Natural killer cell treated with Interleukin-12 subunit alpha and Interleukin-12 subunit beta and Interleukin-15 and Interleukin-18, amount 100 ng/mL, for 72 hours (primary cell): Measurements from ENCODE around the gene UBXN6. TPM values are rescaled to one million over a fixed set of nuclear protein-coding genes. Genes with fewer than 3 reads are reported as not detected.

ENCODE experiments used
- ATAC-seq, 2 donors: fragments of 150-1000 bp; cut with Tn5 transposase in 1 of 2; sonication (Bioruptor Pico), chemical (Tn5 transposase) in 1 of 2; 2 replicates each; pipeline ENCODE4 v1.10.0; 2021
- DNase-seq: peaks from one replicate; pipeline ENCODE4 v3.0.0; 2022; ENCODE audit warnings: low spot score
- H3K27ac Mint-ChIP-seq, 2 donors: 1 replicate in 1 of 2; 2 replicates in 1 of 2; pipeline ENCODE4 v1.8.0; 2022; ENCODE audit warnings: mixed read lengths in 2 of 2, mild to moderate bottlenecking in 1 of 2, moderate library complexity in 1 of 2
- H3K27me3 Mint-ChIP-seq, 2 donors: 1 replicate in 1 of 2; 2 replicates in 1 of 2; pipeline ENCODE4 v1.8.0; 2022; ENCODE audit warnings: mixed read lengths in 2 of 2
- H3K36me3 Mint-ChIP-seq: one replicate; pipeline ENCODE4 v1.8.0; 2022; ENCODE audit warnings: mixed read lengths
- H3K4me1 Mint-ChIP-seq, 2 donors: 1 replicate in 1 of 2; 2 replicates in 1 of 2; pipeline ENCODE4 v1.8.0; 2022; ENCODE audit warnings: low read depth in 2 of 2, mixed read lengths in 2 of 2, mild to moderate bottlenecking in 1 of 2
- H3K4me3 Mint-ChIP-seq: one replicate; pipeline ENCODE4 v1.8.0; 2022; ENCODE audit warnings: mixed read lengths
- H3K9me3 Mint-ChIP-seq: 2 replicates; pipeline ENCODE4 v1.8.0; 2022; ENCODE audit warnings: mixed read lengths
- total RNA-seq, 2 donors: library from RNA; stranded (reverse); gene quantifications; one replicate each; pipeline ENCODE4 v1.2.3, GENCODE V29; 2022

The UBXN6 gene
- total RNA-seq, 2 donors from 2014 or later = 56.9 to 63.9 TPM

- Mint-ChIP-seq H3K36me3 (no peaks in the 10 kb centered on the region), H3K9me3 (no peaks in the 10 kb centered on the region), H3K4me1 (no peaks in the 10 kb centered on the region), H3K27me3 (no peaks in the 10 kb centered on the region), H3K27ac (no peak overlapping the region), H3K4me3 (no peak overlapping the region)
- ATAC-seq (no peak), DNase-seq (no peak)
These were observed 42.3 kb upstream of the UBXN6 start for GRCh38 chr19:4499855-4500254.

GRCh38 chr19:4499318-4499717, 41.7 kb upstream of the UBXN6 start:
- no peaks in the 10 kb centered on the region for H3K9me3 Mint-ChIP-seq
- DNase-seq (no peak), ATAC-seq (no peak)
- no peaks in the 10 kb centered on the region for H3K27me3 Mint-ChIP-seq
- H3K4me1 Mint-ChIP-seq = no peaks in the 10 kb centered on the region
- H3K27ac Mint-ChIP-seq = no peak overlapping the region
- no peaks in the 10 kb centered on the region for H3K36me3 Mint-ChIP-seq
- no peak overlapping the region for H3K4me3 Mint-ChIP-seq

- no peaks in the 10 kb centered on the region for H3K27me3 Mint-ChIP-seq
- no peak for ATAC-seq
- no peaks in the 10 kb centered on the region for H3K36me3 Mint-ChIP-seq
- H3K9me3 Mint-ChIP-seq = no peaks in the 10 kb centered on the region
- H3K4me1 Mint-ChIP-seq = no peaks in the 10 kb centered on the region
- DNase-seq = no peak
- H3K4me3 Mint-ChIP-seq = no peak overlapping the region
- no peak overlapping the region for H3K27ac Mint-ChIP-seq
These were observed 41.1 kb upstream of the UBXN6 start for GRCh38 chr19:4498694-4499093.

GRCh38 chr19:4497770-4498389, 40.3 kb upstream of the UBXN6 start:
- no peak for DNase-seq
- no peaks in the 10 kb centered on the region for H3K9me3 Mint-ChIP-seq
- no peaks in the 10 kb centered on the region for H3K36me3 Mint-ChIP-seq
- no peaks in the 10 kb centered on the region for H3K27me3 Mint-ChIP-seq
- no peak overlapping the region for H3K27ac Mint-ChIP-seq
- no peaks in the 10 kb centered on the region for H3K4me1 Mint-ChIP-seq
- no peak for ATAC-seq
- H3K4me3 Mint-ChIP-seq = no peak overlapping the region

GRCh38 chr19:4496304-4496703, 38.7 kb upstream of the UBXN6 start:
- Mint-ChIP-seq H3K27ac (no peak overlapping the region), H3K9me3 (no peaks in the 10 kb centered on the region), H3K36me3 (no peaks in the 10 kb centered on the region), H3K4me3 (no peak overlapping the region), H3K27me3 (no peaks in the 10 kb centered on the region), H3K4me1 (no peaks in the 10 kb centered on the region)
- DNase-seq = no peak
- ATAC-seq = no peak

GRCh38 chr19:4495471-4495870, 37.9 kb upstream of the UBXN6 start:
- no peak overlapping the region for H3K27ac Mint-ChIP-seq
- no peak for DNase-seq
- no peak overlapping the region for H3K4me3 Mint-ChIP-seq
- peak; percentile 3 to 45 for ATAC-seq
- no peaks in the 10 kb centered on the region for H3K27me3 Mint-ChIP-seq
- no peaks in the 10 kb centered on the region for H3K36me3 Mint-ChIP-seq
- H3K4me1 Mint-ChIP-seq = no peaks in the 10 kb centered on the region
- H3K9me3 Mint-ChIP-seq = no peaks in the 10 kb centered on the region

- no peaks in the 10 kb centered on the region for H3K9me3 Mint-ChIP-seq
- ATAC-seq = no peak
- H3K27me3 Mint-ChIP-seq = no peaks in the 10 kb centered on the region
- H3K36me3 Mint-ChIP-seq = no peaks in the 10 kb centered on the region
- no peak overlapping the region for H3K4me3 Mint-ChIP-seq
- no peak for DNase-seq
- no peak overlapping the region for H3K27ac Mint-ChIP-seq
- H3K4me1 Mint-ChIP-seq = no peaks in the 10 kb centered on the region
These were observed 37.1 kb upstream of the UBXN6 start for GRCh38 chr19:4494691-4495064.

GRCh38 chr19:4493929-4494690, 36.5 kb upstream of the UBXN6 start:
- H3K9me3 Mint-ChIP-seq = no peaks in the 10 kb centered on the region
- no peak for DNase-seq
- H3K4me1 Mint-ChIP-seq = no peaks in the 10 kb centered on the region
- H3K27ac Mint-ChIP-seq = no peak overlapping the region
- no peak for ATAC-seq
- no peaks in the 10 kb centered on the region for H3K36me3 Mint-ChIP-seq
- no peak overlapping the region for H3K4me3 Mint-ChIP-seq
- H3K27me3 Mint-ChIP-seq = no peaks in the 10 kb centered on the region

- no peak for DNase-seq
- no peak for ATAC-seq
- H3K4me3 Mint-ChIP-seq = no peak overlapping the region
- H3K27me3 Mint-ChIP-seq = no peaks in the 10 kb centered on the region
- H3K27ac Mint-ChIP-seq = no peak overlapping the region
- H3K9me3 Mint-ChIP-seq = no peaks in the 10 kb centered on the region
- H3K4me1 Mint-ChIP-seq = no peaks in the 10 kb centered on the region
- H3K36me3 Mint-ChIP-seq = no peaks in the 10 kb centered on the region
These were observed 35.7 kb upstream of the UBXN6 start for GRCh38 chr19:4493104-4493928.

- ATAC-seq (no peak), DNase-seq (no peak)
- H3K4me3 Mint-ChIP-seq = no peak overlapping the region
- peaks cover 0 to under 1% of the 10 kb centered on the region in 2 donors for H3K4me1 Mint-ChIP-seq
- no peaks in the 10 kb centered on the region for H3K36me3 Mint-ChIP-seq
- no peaks in the 10 kb centered on the region for H3K27me3 Mint-ChIP-seq
- H3K27ac Mint-ChIP-seq = no peak overlapping the region
- H3K9me3 Mint-ChIP-seq = no peaks in the 10 kb centered on the region
These were observed 34.9 kb upstream of the UBXN6 start for GRCh38 chr19:4492337-4493103.

- DNase-seq = no peak
- Mint-ChIP-seq H3K27ac (no peak overlapping the region), H3K27me3 (no peaks in the 10 kb centered on the region), H3K9me3 (no peaks in the 10 kb centered on the region), H3K4me1 (peaks cover 0 to 4% of the 10 kb centered on the region in 2 donors), H3K4me3 (no peak overlapping the region), H3K36me3 (no peaks in the 10 kb centered on the region)
- ATAC-seq = no peak
These were observed 33.9 kb upstream of the UBXN6 start for GRCh38 chr19:4491446-4491845.

- Mint-ChIP-seq H3K9me3 (no peaks in the 10 kb centered on the region), H3K36me3 (no peaks in the 10 kb centered on the region), H3K27me3 (no peaks in the 10 kb centered on the region), H3K4me3 (no peak overlapping the region), H3K27ac (no peak overlapping the region), H3K4me1 (peaks cover 0 to 4% of the 10 kb centered on the region in 2 donors)
- no peak for DNase-seq
- ATAC-seq = no peak
These were observed 30.9 kb upstream of the UBXN6 start for GRCh38 chr19:4488496-4488895.

- Mint-ChIP-seq H3K4me3 (no peak overlapping the region), H3K9me3 (no peaks in the 10 kb centered on the region), H3K27ac (no peak overlapping the region), H3K4me1 (peaks cover 0 to 4% of the 10 kb centered on the region in 2 donors), H3K27me3 (no peaks in the 10 kb centered on the region), H3K36me3 (no peaks in the 10 kb centered on the region)
- ATAC-seq = no peak
- DNase-seq = no peak
These were observed 30.0 kb upstream of the UBXN6 start for GRCh38 chr19:4487572-4487971.
